LNCAP (cell line): ENCODE measurements around the gene SMPD3.

ENCODE experiments used
- CTCF ChIP-seq: fragments of 450-650 bp; IDR thresholded peaks from 2 replicates; pipeline ENCODE4 v1.5.1; 2017; ENCODE audit warnings: mild to moderate bottlenecking

Gene SMPD3

GRCh38 chr16:68468842-68469241, 20.5 kb upstream of the SMPD3 start:
- no peak for TF ChIP-seq CTCF

GRCh38 chr16:68466174-68466573, 17.9 kb upstream of the SMPD3 start:
- no peak for TF ChIP-seq CTCF

GRCh38 chr16:68463904-68464303, 15.6 kb upstream of the SMPD3 start:
- no peak for TF ChIP-seq CTCF

- no peak for TF ChIP-seq CTCF
Measured at GRCh38 chr16:68460067-68460466, 11.8 kb upstream of the SMPD3 start.

- TF ChIP-seq CTCF = no peak
Measured at GRCh38 chr16:68459457-68459856, 11.1 kb upstream of the SMPD3 start.

- no peak for TF ChIP-seq CTCF
Measured at GRCh38 chr16:68458551-68458950, 10.2 kb upstream of the SMPD3 start.

GRCh38 chr16:68458101-68458500, 9.8 kb upstream of the SMPD3 start:
- TF ChIP-seq CTCF = no peak

GRCh38 chr16:68455631-68456030, 7.3 kb upstream of the SMPD3 start:
- TF ChIP-seq CTCF = no peak
